HG02588 (cell line): Measurements from ENCODE around the gene CEP41.

Experiments used
- ATAC-seq: cut with Tn5 transposase; IDR thresholded peaks from one replicate; pipeline ENCODE4 v1.9.1; 2021; ENCODE audit warnings: mild to moderate bottlenecking, moderate library complexity; ENCODE audit not compliant: unreplicated experiment

Gene CEP41

DNA sequence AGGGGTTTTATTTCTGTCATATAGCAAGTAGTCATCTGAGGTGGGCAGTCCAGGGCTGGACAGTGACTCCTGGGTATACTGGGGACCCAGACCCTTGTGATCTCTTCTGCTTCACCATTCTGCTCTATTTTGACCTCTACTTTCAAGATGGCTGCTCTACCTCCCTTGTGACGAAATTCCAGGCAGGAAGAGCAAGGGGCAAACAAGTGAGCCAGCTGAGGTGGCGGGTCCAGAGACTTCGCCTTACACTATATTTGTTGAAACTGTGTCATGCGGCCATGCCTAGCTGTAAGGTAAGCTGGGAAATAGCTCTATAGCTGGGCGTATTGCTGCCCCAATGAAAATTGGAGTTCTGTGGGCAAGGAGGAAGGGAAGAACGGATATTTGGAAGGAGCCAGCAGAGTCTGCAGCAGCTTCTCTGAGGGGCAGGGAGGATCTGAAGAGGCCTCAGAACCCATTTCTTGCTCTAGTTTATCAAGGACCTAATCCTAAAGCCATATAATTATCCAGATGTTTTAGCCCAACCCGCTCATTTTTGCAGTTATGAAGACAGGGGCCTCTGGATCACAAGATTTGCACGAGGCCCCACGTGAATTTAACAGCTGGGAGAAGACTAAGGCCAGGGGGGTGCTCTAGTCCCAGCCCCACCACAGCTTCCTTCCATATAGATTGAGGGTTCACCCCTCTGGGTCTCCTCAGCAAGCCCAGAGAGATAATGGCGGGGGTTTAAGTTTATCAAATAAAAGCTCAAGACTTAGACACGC, 68.2 kb downstream of the CEP41 start:
- ATAC-seq, result no peak

DNA sequence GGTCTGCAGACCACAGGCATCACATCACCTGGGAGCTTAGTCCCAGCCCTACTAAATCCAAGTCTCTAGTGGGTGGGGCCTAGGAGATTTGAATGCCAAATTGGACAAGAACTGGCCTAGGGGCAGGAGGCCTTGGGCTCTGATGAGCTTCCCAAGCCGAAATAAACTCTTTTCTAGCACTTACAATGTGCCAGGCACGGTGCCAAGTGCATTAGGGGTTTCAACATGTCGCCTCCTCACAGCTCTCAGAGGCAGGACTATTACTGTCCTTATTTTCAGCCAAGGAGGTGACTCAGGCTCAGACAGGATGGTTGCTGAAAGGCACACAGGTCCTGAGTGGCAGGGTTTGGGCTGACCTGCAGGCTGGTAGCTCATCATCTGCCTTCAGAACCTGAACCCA, 69.8 kb downstream of the CEP41 start:
- no peak for ATAC-seq

DNA sequence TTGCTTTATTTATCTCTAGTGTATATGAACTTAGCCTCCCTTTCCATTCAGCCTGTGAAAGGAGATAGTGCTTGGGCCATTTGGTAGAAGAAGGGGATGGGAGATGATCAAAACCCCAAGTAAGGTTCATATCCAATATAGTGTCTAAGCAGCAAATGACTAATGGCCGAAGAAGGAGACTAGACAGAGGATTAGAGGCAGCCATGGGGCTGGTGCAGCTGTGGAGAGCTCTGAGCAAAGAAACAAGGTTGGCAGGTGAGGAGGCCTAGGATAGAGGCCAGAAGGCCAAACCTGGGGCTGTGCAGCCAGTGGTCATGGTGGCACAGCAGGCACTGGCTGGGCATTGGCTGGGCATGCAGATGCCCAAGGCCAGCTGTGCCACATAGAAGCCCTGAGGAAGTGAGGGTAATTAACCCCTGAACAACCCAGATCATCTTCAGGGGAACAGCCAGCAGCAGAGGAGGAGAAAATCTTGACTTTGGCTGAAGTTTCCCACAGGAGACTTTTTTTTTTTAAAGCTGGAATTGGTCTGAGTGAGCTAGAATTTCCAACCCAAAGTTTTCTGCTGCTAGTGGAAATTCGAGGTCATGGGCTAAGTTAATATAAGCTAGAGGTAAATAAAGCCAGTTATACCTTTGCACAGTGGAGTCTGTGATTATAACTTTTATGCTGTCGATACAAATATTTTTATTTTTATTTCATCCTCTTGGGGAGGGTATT, 70.8 kb downstream of the CEP41 start:
- ATAC-seq, result no peak

DNA sequence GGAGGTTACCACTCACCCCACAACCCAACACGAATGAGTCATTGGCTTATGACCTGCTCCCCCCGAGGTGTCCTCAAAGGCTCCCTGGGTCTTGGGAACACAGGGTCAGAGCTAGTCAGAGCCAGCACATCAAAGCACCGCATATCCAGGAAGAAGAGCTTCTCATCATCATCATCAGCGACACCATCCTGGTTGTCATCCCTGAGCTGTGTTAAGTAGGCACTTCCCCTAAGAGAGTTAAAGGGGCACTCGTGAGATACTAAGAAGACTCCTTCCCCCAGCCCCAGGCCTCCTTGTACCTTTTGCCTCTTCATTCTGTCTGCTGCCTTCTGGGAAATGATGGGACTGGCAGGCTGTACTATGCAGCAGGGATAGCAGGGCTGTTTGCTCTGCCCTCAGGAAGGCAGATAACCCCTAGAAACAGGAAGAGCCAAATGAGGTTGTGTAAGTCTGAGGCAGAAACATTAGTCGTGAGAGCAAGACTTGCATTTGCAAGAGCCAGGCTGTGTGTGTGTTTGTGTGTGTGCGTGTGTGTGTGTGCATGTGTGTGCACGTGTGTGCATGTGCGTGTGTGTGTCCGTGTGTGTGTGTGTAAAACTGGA, 71.6 kb downstream of the CEP41 start:
- ATAC-seq, result no peak

DNA sequence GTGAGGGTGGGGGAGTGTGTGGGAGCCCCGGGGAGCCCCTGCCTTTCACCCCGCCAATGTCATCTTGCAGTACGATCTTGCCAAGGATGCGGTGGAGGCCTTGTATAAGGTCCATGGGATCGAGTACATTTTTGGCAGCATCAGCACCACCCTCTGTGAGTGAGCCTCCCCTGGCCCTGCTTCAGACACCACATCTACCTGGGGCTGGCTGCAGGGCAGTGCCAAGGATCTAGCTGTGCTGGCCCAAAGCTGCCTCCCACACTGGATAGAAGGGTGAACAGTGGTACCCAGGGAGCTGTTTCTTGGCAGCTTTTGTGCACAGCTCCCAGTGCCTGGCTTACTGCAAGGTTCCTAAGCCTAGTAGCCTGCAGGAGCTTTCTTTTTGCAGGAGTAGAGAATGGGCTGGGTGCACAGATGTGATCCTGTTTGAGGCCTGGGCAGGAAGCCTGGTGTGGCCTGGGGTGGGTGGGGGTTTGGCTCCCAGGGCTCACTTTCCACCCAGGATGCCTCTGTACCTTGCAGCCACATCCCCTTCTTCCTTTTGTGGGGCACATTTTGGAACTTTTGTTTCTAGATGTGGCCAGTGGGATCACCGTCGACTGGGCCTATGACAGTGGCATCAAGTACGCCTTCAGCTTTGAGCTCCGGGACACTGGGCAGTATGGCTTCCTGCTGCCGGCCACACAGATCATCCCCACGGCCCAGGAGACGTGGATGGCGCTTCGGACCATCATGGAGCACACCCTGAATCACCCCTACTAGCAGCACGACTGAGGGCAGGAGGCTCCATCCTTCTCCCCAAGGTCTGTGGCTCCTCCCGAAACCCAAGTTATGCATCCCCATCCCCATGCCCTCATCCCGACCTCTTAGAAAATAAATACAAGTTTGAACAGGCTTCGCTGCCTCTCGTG, 72.7 kb downstream of the CEP41 start:
- no peak for ATAC-seq

DNA sequence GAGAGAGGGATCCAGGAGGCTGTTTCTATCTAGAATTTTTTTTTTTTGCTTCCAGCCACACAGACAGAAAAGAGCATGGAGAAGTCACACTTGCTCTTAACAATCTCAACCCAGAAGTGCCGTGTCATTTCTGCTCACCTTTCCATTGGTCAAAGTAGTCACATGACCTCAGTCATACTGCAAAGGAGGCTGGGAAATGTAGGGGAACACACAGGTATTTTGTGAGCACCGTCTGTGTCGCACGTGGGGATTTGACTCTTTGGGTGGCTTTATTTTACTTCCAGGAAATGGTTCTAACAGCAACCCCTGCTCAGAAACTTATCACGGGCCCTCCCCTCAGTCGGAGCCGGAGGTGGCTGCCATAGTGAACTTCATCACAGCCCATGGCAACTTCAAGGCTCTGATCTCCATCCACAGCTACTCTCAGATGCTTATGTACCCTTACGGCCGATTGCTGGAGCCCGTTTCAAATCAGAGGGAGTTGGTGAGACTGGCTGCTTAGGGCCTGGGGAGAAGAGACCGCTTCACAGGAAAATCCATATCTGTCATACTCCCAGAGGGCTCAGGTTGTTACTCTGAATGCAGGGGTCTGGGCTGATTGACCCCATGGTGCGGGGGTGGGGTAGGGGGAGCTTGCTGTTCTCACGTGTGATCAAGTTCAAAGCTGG, 73.6 kb downstream of the CEP41 start:
- ATAC-seq, result no peak

DNA sequence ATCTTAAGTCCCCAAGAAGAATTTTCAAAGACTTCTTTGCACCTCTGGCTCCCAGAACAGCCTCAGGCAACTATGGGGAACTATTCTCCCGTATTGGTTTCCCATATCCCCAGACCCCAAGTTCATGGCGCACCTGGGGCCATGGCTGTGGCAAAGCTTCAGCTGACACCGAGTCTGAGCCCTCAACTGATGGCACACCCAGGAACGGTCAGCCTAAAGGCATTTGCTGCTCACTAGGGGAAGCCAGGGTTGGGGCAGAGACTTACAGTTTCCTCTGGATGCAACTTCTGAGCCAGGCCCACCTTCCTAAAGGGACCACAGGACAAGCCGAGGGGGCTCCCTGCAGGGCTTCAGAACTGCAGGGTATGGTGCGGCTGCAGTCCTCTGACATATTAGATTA, 74.3 kb downstream of the CEP41 start:
- no peak for ATAC-seq

DNA sequence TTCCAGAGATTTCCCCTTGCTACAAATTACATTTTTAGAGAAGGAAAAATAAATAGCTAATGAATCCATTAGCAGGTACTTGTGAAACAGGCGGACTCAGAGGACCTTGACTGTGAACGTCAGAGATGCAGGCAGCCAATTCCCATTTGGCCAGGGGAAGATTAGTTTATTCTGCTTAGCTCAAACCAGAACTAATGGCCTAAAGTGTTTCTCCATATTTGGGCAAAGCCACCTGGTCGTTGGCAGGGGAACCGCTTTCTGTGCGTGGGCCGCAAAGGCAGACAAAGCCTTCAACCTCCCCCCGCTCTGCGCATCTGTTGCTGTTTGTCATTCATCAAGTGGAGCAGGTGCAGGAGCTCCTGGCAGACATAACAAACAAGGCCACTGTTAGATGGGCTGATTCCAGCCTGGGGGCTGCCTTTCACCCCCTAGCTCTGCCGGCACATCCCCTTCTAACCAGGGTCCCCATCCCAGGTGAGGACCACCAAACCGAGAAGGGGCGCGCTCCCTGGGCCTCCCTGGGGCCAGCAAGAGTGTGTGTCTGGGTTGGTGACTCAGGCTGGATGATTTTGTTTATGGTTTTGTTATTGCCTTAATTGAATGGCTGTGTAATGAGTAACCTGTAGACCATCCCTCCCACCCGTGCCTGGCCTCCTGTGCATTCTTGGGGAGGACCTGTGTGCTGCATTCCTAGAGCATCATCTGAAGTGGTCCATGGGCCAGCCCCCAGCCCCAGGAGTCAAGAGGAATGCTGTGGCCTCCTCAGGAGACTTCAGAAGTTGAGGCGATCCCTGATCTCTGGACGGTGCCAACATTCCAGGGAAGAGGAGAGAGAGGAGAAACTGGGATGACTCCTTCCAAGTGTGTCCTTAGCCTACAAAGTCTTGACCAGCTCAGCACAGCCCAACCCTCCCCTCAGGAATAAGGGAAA, 75.0 kb downstream of the CEP41 start:
- peak; percentile 56 for ATAC-seq

DNA sequence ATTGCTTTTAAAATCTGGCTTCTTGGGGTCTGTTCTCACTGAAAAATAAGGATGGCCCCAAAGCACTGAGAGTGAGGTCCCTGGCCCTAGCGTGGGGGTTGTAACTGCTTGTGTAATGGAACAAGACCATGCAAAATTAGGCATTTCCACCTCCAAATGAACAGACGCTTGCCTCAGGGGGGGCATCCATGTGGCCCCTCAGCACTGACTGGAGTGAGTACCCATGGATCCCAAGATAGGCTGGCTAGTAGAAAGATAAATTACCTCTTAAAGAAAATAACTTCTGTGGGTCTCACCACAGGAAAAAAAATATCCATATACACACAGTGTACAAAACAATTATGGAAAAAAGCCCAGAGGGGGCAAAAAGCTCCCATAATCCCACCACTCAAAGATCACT, 75.7 kb downstream of the CEP41 start:
- no peak for ATAC-seq

DNA sequence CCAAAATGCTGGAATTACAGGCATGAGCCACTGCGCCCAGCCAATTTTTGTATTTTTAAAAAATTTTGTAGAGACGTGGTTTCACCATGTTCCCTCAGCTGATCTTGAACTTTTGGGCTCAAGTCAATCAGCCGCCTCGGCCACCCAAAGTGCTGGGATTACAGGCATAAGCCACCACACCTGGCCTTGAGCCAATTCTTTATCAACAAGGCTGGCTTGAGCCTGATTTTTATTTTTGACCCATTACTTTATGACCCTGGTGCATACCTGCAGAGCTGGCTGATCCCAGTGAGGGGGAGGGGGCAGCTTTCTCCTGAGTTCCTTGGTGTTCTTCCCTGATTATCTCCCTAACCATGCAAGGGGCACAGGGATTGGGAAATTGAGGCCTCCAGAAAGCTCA, 76.4 kb downstream of the CEP41 start:
- ATAC-seq, result no peak

DNA sequence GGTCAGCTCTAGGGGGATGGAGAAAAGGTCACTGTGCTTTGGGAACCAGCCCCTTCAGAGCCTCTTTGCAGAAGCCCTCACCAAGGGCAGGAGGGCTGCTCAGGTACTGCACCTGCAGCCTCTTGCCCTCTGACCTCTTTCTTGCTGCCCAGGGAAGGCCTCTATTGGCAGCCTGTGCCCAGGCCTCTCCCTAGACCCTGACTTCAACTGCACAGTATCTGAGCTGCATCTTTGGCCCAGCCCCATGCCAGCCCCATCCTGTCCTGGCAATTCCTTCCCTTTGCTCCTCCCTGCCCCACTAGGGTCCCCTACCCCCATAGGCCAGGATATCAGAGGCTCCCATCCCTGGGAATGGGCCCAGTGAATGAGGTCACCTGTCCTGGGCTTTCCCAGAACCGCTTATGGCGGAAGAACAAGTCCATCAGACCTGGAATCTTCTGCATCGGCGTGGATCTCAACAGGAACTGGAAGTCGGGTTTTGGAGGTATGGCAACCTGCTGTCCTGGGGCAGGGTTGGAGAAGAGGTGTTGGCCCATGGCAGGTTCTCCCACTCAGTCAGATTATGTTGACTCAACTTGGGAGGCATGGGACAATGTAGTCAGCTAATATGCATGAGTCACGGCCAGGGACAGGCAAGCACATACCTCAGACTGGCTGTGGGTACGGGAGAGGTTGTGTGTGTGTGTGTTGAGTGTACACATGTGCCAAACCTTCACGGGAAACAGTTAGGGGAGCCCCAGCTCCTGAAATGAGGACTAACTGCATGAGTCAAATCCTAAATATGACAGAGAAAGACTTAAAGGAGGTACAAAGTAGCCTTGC, 77.6 kb downstream of the CEP41 start:
- ATAC-seq, result no peak

DNA sequence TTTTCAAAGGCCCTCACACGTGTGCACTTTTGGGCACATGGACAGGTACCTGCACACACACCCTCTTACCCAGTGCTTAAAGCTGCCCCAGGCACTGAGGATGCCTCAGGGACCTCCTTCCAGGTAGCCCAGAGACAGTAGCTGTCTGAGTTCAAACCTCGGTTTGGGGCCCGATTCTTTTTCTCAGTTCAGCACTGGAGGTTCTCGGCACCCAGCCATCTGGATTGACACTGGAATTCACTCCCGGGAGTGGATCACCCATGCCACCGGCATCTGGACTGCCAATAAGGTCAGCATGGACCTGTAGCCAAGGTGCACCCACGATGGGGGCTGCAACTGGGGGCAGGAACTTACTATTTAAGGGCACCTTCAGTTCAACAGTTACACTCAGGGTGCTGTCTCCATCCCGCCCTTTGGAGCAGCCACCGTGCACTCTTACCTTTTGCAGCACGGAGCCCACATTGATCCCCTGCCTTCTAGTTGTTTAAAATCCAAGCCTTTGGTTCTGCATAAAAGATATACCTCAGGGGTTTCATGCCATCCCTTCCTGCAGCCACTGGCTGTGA, 78.5 kb downstream of the CEP41 start:
- ATAC-seq, result no peak

DNA sequence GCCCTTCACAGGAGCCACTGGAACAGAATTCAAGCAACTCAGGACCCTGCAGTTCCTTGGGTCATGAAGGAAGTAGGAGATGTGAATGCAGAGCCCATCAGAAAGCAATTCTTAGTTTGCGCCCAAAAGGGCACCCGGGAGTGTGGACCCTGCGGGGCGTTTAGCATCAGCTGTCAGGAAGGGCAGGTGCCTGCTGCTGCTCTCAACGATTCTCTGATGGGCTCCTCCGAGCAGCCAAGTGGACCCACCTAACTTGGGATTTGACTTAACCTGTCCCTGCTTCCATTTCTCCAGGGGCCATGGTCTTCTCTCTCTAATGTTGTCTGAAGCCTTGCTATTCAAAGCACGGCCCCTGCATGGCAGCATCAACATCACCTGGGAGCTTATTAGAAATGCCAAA, 79.1 kb downstream of the CEP41 start:
- no peak for ATAC-seq

DNA sequence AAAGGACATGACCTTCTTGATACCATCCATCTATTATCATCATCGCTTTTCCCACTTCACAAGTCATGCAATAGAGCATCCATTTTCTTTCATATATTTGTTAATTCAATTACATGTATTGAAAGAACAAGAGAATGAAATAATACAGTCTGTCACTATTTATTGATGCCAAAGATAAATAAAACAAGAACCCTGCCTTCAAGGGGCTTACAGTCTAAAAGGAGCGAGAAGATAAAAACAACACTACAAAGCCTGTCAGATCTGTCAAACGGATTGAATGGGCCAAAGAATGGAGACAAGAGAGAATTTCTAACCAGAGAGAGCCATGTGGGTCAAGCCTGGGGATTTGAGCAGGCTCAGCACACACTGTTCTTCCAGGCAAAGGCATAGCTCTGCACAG, 80.3 kb downstream of the CEP41 start:
- no peak for ATAC-seq

DNA sequence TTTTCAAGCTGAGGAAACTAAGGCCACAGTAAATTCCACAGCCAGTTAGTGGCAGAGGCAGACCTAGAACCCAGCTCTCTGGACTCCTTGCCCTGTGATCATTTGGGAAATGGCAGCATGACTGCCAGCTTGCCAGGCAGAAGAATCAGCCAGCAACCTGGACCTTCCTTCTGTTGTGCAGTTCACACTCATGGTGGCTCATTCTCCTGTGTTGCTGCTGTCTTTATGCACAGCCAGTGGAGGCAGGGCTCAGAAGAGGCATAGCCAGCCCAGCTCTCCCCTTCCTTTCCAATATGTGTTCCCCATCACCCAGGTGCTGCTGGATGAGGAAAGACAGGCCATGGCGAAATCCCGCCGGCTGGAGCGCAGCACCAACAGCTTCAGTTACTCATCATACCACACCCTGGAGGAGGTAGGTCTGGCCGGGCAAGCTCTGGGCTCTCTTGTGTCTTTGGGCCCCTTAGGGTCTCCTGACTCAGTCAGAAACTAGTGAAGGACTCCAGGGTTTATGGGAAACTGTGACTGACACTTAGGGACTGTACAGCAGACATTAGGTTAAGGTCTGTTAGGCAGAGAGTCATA, 81.4 kb downstream of the CEP41 start:
- ATAC-seq, result no peak

DNA sequence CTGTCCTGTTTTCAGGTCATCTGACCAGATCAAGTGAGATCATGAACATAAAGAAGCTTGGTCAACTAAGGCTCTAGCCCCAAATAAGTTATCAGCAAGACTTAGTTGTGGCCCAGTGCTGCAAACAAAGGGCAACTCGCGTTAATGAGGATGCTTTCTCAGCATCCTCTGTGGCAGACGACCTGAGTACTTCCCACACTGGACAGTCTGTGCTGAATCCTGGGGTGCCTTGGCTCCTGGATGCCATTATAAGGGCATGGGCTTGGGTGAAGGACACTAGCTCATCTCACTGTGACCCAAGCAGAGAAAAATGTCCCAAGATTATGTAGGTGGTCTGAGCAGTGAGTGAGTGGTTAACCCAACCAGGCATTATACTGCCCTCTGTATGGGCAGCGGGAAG, 82.3 kb downstream of the CEP41 start:
- no peak for ATAC-seq

DNA sequence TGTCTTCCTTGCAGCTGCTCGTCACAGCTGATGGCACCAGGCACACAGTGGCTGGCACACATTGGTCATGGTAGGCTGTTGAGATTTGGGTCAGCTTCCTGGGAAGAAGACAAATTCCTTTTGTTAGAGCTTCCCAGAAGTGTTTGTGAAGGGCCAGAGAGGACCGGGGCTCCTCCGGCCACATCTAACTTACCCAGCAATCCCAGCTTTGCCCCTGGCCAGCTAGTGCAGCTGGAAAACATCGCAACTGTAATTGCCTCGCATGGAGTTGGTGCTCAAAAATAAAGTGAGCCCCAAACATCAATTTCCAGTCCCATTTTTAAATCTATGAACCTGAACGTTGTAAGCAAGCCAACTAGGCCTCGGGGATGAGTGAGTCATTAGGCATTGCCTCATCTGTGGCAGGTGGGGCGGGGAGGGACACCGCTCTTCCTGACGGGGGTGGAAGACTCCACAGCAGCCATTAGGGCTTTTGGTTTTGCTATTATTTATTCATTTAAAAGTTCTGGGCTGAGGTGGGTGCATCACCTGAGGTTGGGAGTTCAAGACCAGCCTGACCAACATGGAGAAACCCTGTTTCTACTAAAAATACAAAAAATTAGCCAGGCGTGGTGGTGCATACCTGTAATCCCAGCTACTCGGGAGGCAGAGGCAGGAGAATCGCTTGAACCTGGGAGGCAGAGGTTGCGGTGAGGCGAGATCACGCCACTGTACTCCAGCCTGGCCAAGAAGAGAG, 83.8 kb downstream of the CEP41 start:
- no peak for ATAC-seq
